Natural killer cell (primary cell): Measurements from ENCODE around the gene FAF2. TPM values are rescaled to one million over a fixed set of nuclear protein-coding genes. Genes with fewer than 3 reads are reported as not detected.
A peak's percentile ranks its signal among the peaks of the same experiment; 100 is the strongest.

ENCODE experiments used
- ATAC-seq, 3 donors: fragments of 150-1000 bp in 2 of 3; fragments of 200-7000 bp in 1 of 3; cut with Tn5 transposase; 1 replicate in 1 of 3; 2 replicates in 2 of 3; pipeline ENCODE4 v1.10.0; 2021; ENCODE audit warnings: mild to moderate bottlenecking in 2 of 3, moderate library complexity in 2 of 3
- DNase-seq, 2 donors: peaks; one replicate each; pipeline versions ENCODE4 v3.0.0 to v3.0.0-alpha.2; 2013 to 2021; ENCODE audit warnings: mixed read lengths in 1 of 2
- H3K27ac ChIP-seq: one replicate; pipeline ENCODE4 v1.5.1; 2013; ENCODE audit warnings: mild to moderate bottlenecking, low read length
- H3K27me3 ChIP-seq: one replicate; pipeline ENCODE4 v1.6.1; 2013; ENCODE audit warnings: low read length; ENCODE audit not compliant: control insufficient read depth, insufficient read depth
- H3K36me3 ChIP-seq: one replicate; pipeline ENCODE4 v1.6.1; 2013; ENCODE audit warnings: low read length; ENCODE audit not compliant: control insufficient read depth, insufficient read depth
- H3K4me1 ChIP-seq: one replicate; pipeline ENCODE4 v1.6.1; 2013; ENCODE audit warnings: low read length; ENCODE audit not compliant: control insufficient read depth, insufficient read depth
- H3K4me3 ChIP-seq: one replicate; pipeline ENCODE4 v1.5.1; 2013; ENCODE audit warnings: low read length
- H3K9me3 ChIP-seq: one replicate; pipeline ENCODE4 v1.6.1; 2013; ENCODE audit warnings: low read length; ENCODE audit not compliant: control insufficient read depth, insufficient read depth
- H3K27ac Mint-ChIP-seq, 2 donors: one replicate each; pipeline ENCODE4 v1.8.0; 2022; ENCODE audit warnings: mild to moderate bottlenecking in 2 of 2, mixed read lengths in 2 of 2, moderate library complexity in 1 of 2
- H3K27me3 Mint-ChIP-seq, 2 donors: one replicate each; pipeline ENCODE4 v1.8.0; 2022; ENCODE audit warnings: low read depth in 2 of 2, mixed read lengths in 2 of 2
- H3K36me3 Mint-ChIP-seq: one replicate; pipeline ENCODE4 v1.8.0; 2022; ENCODE audit warnings: mixed read lengths
- H3K4me1 Mint-ChIP-seq, 2 donors: one replicate each; pipeline ENCODE4 v1.8.0; 2022; ENCODE audit warnings: mixed read lengths in 2 of 2
- H3K4me3 Mint-ChIP-seq: one replicate; pipeline ENCODE4 v1.8.0; 2022; ENCODE audit warnings: mild to moderate bottlenecking, moderate library complexity, mixed read lengths
- H3K9me3 Mint-ChIP-seq, 2 donors: one replicate each; pipeline ENCODE4 v1.8.0; 2022; ENCODE audit warnings: mixed read lengths in 2 of 2
- WGBS: methylation state at CpG from one replicate; pipeline ENCODE4 v1.1.7; 2013; ENCODE audit warnings: missing lambda C conversion rate; ENCODE audit not compliant: insufficient coverage; 5-methylcytosine and 5-hydroxymethylcytosine counted together
- intact Hi-C: fragments of 100-400 bp; cut with micrococcal nuclease; formaldehyde crosslinking; loops from one replicate; pipeline ENCODE4 v1.14.2; 2022
- total RNA-seq, 4 donors: library from RNA; stranded (reverse); fragments of 120-200 nt in 1 of 4; gene quantifications; one replicate each; pipeline versions ENCODE4 v1.2.3 to v1.2.4, GENCODE V29; 2013 to 2022
- TF ChIP-seq, protein P1 (sequence below): fragments of 200-600 bp; IDR thresholded peaks from one replicate; pipeline ENCODE4 v1.8.0; 2022; ENCODE audit warnings: antibody characterized with exemption

FAF2 gene
- total RNA-seq, 3 donors from 2014 or later (not counting 1 experiment from before 2014, with no cell fraction given): 32.1 to 32.5 (median 32.1) TPM

DNA sequence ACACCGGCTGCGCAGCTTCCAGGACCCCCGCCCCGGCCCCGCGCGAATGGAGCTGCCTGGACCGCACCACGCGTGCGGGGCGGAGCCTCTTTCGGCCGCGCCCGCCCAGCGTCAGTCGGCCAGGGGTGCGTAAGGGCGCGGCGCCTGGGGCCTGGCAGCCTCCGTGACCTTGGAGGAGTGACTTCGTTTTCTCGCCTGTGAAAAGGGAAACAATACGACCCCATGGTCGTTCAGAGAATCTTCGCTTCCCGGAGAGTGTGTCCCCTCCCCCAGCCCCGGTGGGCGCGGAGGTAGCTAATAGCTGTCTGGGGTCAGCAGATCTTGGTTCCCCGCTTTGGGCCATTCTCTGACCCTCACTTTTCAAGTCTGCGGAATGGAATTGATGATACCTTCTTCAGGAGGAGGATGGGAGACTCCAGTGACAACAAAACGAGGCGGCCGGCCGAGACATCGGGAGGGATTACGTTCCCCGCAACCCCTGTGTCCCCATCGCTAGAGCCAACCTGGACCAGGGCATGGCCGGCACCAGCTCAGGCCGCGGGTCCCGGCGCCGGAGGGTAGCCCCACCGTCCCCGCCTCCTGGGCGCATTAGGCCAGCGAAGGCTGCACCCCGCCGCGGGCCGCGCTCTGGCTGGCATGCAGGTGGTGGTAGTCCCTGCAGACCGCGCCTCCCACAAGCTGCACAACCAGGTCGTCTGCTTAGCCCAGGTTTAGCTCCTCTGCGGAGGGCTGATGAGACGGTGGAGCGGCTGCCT is 95.4 kb downstream of the FAF2 start:
- Mint-ChIP-seq H3K4me1 (peaks cover 40 to 48% of the 10 kb centered on the region in 2 donors), H3K36me3 (no peaks in the 10 kb centered on the region), H3K27me3 (no peaks in the 10 kb centered on the region), H3K27ac (peak overlapping the region; percentile 87 to 89), H3K4me3 (peak overlapping the region; percentile 90), H3K9me3 (no peaks in the 10 kb centered on the region)
- DNase-seq (peak; percentile 66 to 87), ATAC-seq (peak; percentile 67 to 83 (median 70))
- Histone ChIP-seq H3K27me3 (no peaks in the 10 kb centered on the region), H3K4me3 (peak overlapping the region; percentile 47), H3K9me3 (no peaks in the 10 kb centered on the region), H3K36me3 (no peaks in the 10 kb centered on the region), H3K27ac (peak overlapping the region; percentile 84), H3K4me1 (peaks cover 57% of the 10 kb centered on the region)
- intact Hi-C loops: loop anchor here (1.0 kb wide), 1 partner anchor 8 kb away; no protein-coding TSS in a partner anchor
- TF ChIP-seq, protein P1, sequence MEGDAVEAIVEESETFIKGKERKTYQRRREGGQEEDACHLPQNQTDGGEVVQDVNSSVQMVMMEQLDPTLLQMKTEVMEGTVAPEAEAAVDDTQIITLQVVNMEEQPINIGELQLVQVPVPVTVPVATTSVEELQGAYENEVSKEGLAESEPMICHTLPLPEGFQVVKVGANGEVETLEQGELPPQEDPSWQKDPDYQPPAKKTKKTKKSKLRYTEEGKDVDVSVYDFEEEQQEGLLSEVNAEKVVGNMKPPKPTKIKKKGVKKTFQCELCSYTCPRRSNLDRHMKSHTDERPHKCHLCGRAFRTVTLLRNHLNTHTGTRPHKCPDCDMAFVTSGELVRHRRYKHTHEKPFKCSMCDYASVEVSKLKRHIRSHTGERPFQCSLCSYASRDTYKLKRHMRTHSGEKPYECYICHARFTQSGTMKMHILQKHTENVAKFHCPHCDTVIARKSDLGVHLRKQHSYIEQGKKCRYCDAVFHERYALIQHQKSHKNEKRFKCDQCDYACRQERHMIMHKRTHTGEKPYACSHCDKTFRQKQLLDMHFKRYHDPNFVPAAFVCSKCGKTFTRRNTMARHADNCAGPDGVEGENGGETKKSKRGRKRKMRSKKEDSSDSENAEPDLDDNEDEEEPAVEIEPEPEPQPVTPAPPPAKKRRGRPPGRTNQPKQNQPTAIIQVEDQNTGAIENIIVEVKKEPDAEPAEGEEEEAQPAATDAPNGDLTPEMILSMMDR: no peak
- under 1% methylated on average over 63 of the region's 63 CpGs for WGBS

GRCh38 chr5:176545388-176545736 is 97.2 kb downstream of the FAF2 start:
- Mint-ChIP-seq H3K9me3 (no peaks in the 10 kb centered on the region), H3K4me3 (peak overlapping the region; percentile 90), H3K4me1 (peaks cover 24 to 33% of the 10 kb centered on the region in 2 donors), H3K27me3 (no peaks in the 10 kb centered on the region), H3K27ac (peak overlapping the region in 1 of 2 donors; percentile 89), H3K36me3 (no peaks in the 10 kb centered on the region)
- Histone ChIP-seq H3K4me1 (peaks cover 45% of the 10 kb centered on the region), H3K4me3 (no peak overlapping the region), H3K9me3 (no peaks in the 10 kb centered on the region), H3K27me3 (no peaks in the 10 kb centered on the region), H3K36me3 (no peaks in the 10 kb centered on the region), H3K27ac (no peak overlapping the region)
- TF ChIP-seq, protein P1: no peak
- WGBS: 100% methylated on average over 6 of the region's 6 CpGs
- ATAC-seq (no peak), DNase-seq (no peak)
- intact Hi-C loops: no loop called here

DNA sequence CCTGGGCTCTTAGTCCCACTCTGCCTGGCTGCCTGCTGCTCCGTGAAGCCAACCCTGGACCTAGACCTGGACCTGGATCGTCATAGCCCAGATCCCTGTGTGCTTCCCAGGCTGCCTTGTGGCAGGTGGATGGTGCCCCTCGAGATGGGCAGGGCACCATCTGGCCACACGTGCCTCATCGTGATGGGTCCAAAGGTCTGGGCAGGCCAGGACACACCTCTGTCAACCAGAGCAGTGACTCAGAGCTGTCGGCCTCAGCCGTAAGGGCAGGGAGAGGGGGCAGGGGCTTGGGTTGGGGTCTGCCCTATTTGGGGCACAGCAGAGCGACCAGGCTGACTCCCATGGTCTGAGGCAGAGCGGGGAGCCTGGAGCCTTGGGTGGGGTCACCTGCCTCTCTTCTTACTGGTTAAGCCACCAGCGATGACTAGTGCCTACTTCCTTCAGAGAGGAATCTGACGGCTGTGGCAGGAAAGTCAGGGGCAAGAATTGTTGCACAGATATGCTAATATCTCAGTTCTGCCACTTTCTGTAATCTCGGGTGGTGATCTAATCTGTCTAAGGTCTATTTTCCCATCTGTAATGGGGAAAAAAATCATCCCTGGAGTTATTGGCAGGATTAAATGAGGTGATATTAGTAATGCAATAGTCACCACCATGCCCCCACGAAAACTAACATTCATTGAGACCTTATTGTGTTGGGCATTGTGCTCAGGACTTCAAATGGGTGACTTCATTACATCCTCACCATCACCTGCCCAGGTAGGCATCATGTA is 97.7 kb downstream of the FAF2 start:
- Mint-ChIP-seq H3K27ac (no peak overlapping the region), H3K4me1 (peaks cover 24 to 33% of the 10 kb centered on the region in 2 donors), H3K9me3 (no peaks in the 10 kb centered on the region), H3K36me3 (no peaks in the 10 kb centered on the region), H3K27me3 (no peaks in the 10 kb centered on the region), H3K4me3 (no peak overlapping the region)
- WGBS: 86% methylated on average over 12 of the region's 13 CpGs
- TF ChIP-seq, protein P1: no peak
- Histone ChIP-seq H3K9me3 (no peaks in the 10 kb centered on the region), H3K4me1 (peaks cover 45% of the 10 kb centered on the region), H3K4me3 (no peak overlapping the region), H3K27me3 (no peaks in the 10 kb centered on the region), H3K36me3 (no peaks in the 10 kb centered on the region), H3K27ac (no peak overlapping the region)
- ATAC-seq: no peak
- intact Hi-C loops: no loop called here
- DNase-seq: no peak
